Mesenchymal stem cell (in vitro differentiated cells and primary cell): Measurements from ENCODE around the gene CASKIN2.
"Not testable (repeated sequence)": the region's sequence is repeated elsewhere in the genome, so short reads cannot be mapped to it uniquely, and the experiment has no call there.

Source experiments
- DNase-seq: peaks from one replicate; pipeline ENCODE4 v3.0.0-alpha.2; 2013
- H2AFZ ChIP-seq: one replicate; pipeline ENCODE4 v1.6.1; 2013; ENCODE audit warnings: low read depth, mild to moderate bottlenecking, control low read depth, inconsistent platforms, low read length, moderate library complexity
- H2AK5ac ChIP-seq: 2 replicates; pipeline ENCODE4 v1.6.1; 2013; ENCODE audit warnings: low read length, moderate library complexity, mild to moderate bottlenecking, inconsistent platforms; ENCODE audit not compliant: severe bottlenecking
- H2BK120ac ChIP-seq: one replicate; pipeline ENCODE4 v1.6.1; 2013; ENCODE audit warnings: low read depth, mild to moderate bottlenecking, inconsistent platforms, low read length, moderate library complexity
- H2BK12ac ChIP-seq, 2 experiments: one replicate each; pipeline ENCODE4 v1.6.1; 2013; ENCODE audit warnings: inconsistent platforms in 2 of 2, low read length in 2 of 2, mild to moderate bottlenecking in 2 of 2, moderate library complexity in 2 of 2, control low read depth in 1 of 2
- H2BK15ac ChIP-seq: one replicate; pipeline ENCODE4 v1.6.1; 2013; ENCODE audit warnings: mild to moderate bottlenecking, low read depth, inconsistent platforms; ENCODE audit not compliant: poor library complexity, severe bottlenecking
- H2BK5ac ChIP-seq: 2 replicates; pipeline ENCODE4 v1.6.1; 2013; ENCODE audit warnings: low read depth, mild to moderate bottlenecking, low read length, control low read depth, inconsistent platforms; ENCODE audit not compliant: poor library complexity, severe bottlenecking
- H3K14ac ChIP-seq, 2 experiments: one replicate each; pipeline ENCODE4 v1.6.1; 2013; ENCODE audit warnings: inconsistent platforms in 2 of 2, low read length in 2 of 2, control low read depth in 1 of 2, mild to moderate bottlenecking in 1 of 2, moderate library complexity in 1 of 2
- H3K18ac ChIP-seq, 2 experiments: one replicate each; pipeline ENCODE4 v1.6.1; 2013; ENCODE audit warnings: inconsistent platforms in 2 of 2, low read length in 2 of 2, control low read depth in 1 of 2, low read depth in 1 of 2, mild to moderate bottlenecking in 1 of 2
- H3K23ac ChIP-seq, 2 experiments: one replicate each; pipeline ENCODE4 v1.6.1; 2013; ENCODE audit warnings: inconsistent platforms in 2 of 2, low read length in 2 of 2, mild to moderate bottlenecking in 2 of 2, moderate library complexity in 2 of 2, control low read depth in 1 of 2
- H3K27ac ChIP-seq: 2 replicates; pipeline ENCODE4 v1.5.1; 2013; ENCODE audit warnings: mild to moderate bottlenecking, moderate library complexity, low read length, control low read depth, inconsistent platforms; ENCODE audit not compliant: poor library complexity, severe bottlenecking
- H3K27me3 ChIP-seq, 2 experiments: 2 replicates each; pipeline versions ENCODE4 v1.6.1 to v1.7.0; 2013; ENCODE audit warnings: low read length in 2 of 2, mild to moderate bottlenecking in 2 of 2, moderate library complexity in 2 of 2, control low read depth in 1 of 2, inconsistent platforms in 1 of 2; ENCODE audit not compliant: control insufficient read depth in 1 of 2, insufficient read depth in 1 of 2
- H3K36me3 ChIP-seq, 2 experiments: 2 replicates each; pipeline versions ENCODE4 v1.6.1 to v1.7.0; 2013; ENCODE audit warnings: low read length in 2 of 2, control low read depth in 1 of 2, inconsistent platforms in 1 of 2, low read depth in 1 of 2, mild to moderate bottlenecking in 1 of 2; ENCODE audit not compliant: insufficient read depth in 2 of 2, control insufficient read depth in 1 of 2
- H3K4ac ChIP-seq, 2 experiments: one replicate each; pipeline ENCODE4 v1.6.1; 2013; ENCODE audit warnings: inconsistent platforms in 2 of 2, low read length in 2 of 2, mild to moderate bottlenecking in 2 of 2, moderate library complexity in 2 of 2, control low read depth in 1 of 2, low read depth in 1 of 2
- H3K4me1 ChIP-seq: 2 replicates; pipeline ENCODE4 v1.6.1; 2013; ENCODE audit warnings: low read depth, low read length, control low read depth; ENCODE audit not compliant: control insufficient read depth, insufficient read depth
- H3K4me2 ChIP-seq: 2 replicates; pipeline ENCODE4 v1.6.1; 2013; ENCODE audit warnings: low read length, mild to moderate bottlenecking, inconsistent platforms; ENCODE audit not compliant: poor library complexity, severe bottlenecking
- H3K4me3 ChIP-seq, 2 experiments: 2 replicates each; pipeline versions ENCODE4 v1.5.1 to v1.7.0; 2013; ENCODE audit warnings: low read length in 2 of 2, mild to moderate bottlenecking in 2 of 2, control low read depth in 1 of 2, low read depth in 1 of 2; ENCODE audit not compliant: insufficient read depth in 1 of 2
- H3K79me1 ChIP-seq: replicated peaks from 2 replicates; pipeline ENCODE4 v1.6.1; 2013; ENCODE audit warnings: mild to moderate bottlenecking, control low read depth, low read length, inconsistent platforms; ENCODE audit not compliant: poor library complexity, severe bottlenecking
- H3K9ac ChIP-seq: 2 replicates; pipeline ENCODE4 v1.7.0; 2013; ENCODE audit warnings: mild to moderate bottlenecking, low read length, moderate library complexity
- H3K9me3 ChIP-seq: 2 replicates; pipeline ENCODE4 v1.7.0; 2013; ENCODE audit warnings: mild to moderate bottlenecking, low read length; ENCODE audit not compliant: control insufficient read depth
- H4K8ac ChIP-seq: one replicate; pipeline ENCODE4 v1.6.1; 2013; ENCODE audit warnings: inconsistent platforms, mild to moderate bottlenecking, low read length, moderate library complexity
- H4K91ac ChIP-seq: one replicate; pipeline ENCODE4 v1.6.1; 2013; ENCODE audit warnings: mild to moderate bottlenecking, low read length, inconsistent platforms
- WGBS: methylation state at CpG from one replicate; pipeline ENCODE4 v1.1.7; 2013; ENCODE audit warnings: mixed read lengths; 5-methylcytosine and 5-hydroxymethylcytosine counted together

Gene CASKIN2

GRCh38 chr17:75520413-75520812 is 5.1 kb upstream of the CASKIN2 start:
- H4K91ac ChIP-seq, H3K27ac ChIP-seq, H3K9ac ChIP-seq, H2AFZ ChIP-seq, H3K9me3 ChIP-seq, H2BK5ac ChIP-seq, H2AK5ac ChIP-seq, H3K23ac ChIP-seq, H3K14ac ChIP-seq, DNase-seq, H3K4me2 ChIP-seq, H4K8ac ChIP-seq, H2BK15ac ChIP-seq, H3K27me3 ChIP-seq, H2BK12ac ChIP-seq, H2BK120ac ChIP-seq, H3K18ac ChIP-seq, H3K4ac ChIP-seq, H3K4me3 ChIP-seq: not testable (repeated sequence)
- WGBS: 90% methylated on average over 8 of the region's 8 CpGs
- peaks cover 15% of the 10 kb centered on the region for H3K79me1 ChIP-seq
- peaks cover 10 to 40% of the 10 kb centered on the region in 2 experiments for H3K36me3 ChIP-seq
- peaks cover 18% of the 10 kb centered on the region for H3K4me1 ChIP-seq

- H3K4me3 ChIP-seq: no peak overlapping the region
- H3K18ac ChIP-seq: no peak overlapping the region
- H2BK12ac ChIP-seq: no peak overlapping the region
- no peak overlapping the region for H2AFZ ChIP-seq
- no peak overlapping the region for H2BK5ac ChIP-seq
- no peak overlapping the region for H3K4me2 ChIP-seq
- no peak overlapping the region for H3K4ac ChIP-seq
- H3K14ac ChIP-seq: no peak overlapping the region
- H3K36me3 ChIP-seq: peaks cover 10 to 32% of the 10 kb centered on the region in 2 experiments
- no peak for DNase-seq
- no peak overlapping the region for H3K9ac ChIP-seq
- no peak overlapping the region for H2BK120ac ChIP-seq
- H3K27ac ChIP-seq: no peak overlapping the region
- H2AK5ac ChIP-seq: no peak overlapping the region
- H2BK15ac ChIP-seq: no peak overlapping the region
- H3K79me1 ChIP-seq: peaks cover 19% of the 10 kb centered on the region
- no peaks in the 10 kb centered on the region for H3K27me3 ChIP-seq
- no peak overlapping the region for H3K23ac ChIP-seq
- peaks cover 19% of the 10 kb centered on the region for H3K4me1 ChIP-seq
- no peaks in the 10 kb centered on the region for H3K9me3 ChIP-seq
- 92% methylated on average over 7 of the region's 9 CpGs for WGBS
- no peak overlapping the region for H4K8ac ChIP-seq
- H4K91ac ChIP-seq: no peak overlapping the region
Observed at GRCh38 chr17:75518983-75519537, 3.7 kb upstream of the CASKIN2 start.

DNA sequence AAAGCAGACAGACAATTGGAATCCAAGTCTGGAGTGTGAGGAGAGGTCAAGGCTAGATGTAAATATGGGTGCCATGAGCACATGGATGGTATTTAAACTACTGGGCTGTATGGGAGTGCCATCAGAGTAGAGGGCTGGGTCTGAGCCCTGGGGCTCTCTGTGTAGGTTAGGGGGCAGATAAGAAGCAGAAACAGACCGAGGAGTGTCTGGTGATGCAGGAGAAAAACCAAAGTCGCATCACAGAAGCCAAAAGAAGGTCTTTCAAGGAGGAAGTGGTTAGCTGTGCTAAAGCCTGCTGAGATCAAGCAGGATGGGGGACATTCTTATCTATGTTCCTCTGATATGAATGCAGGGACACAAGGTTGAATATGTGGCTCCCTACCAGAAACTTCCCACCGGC is 2.9 kb upstream of the CASKIN2 start:
- Histone ChIP-seq H4K8ac (no peak overlapping the region), H3K4me2 (no peak overlapping the region), H2BK15ac (no peak overlapping the region), H2BK12ac (no peak overlapping the region), H4K91ac (no peak overlapping the region), H3K9ac (no peak overlapping the region), H3K4me3 (no peak overlapping the region), H3K4me1 (peaks cover 27% of the 10 kb centered on the region), H3K14ac (no peak overlapping the region), H2AFZ (no peak overlapping the region), H3K23ac (no peak overlapping the region), H3K4ac (no peak overlapping the region), H2BK5ac (no peak overlapping the region), H2AK5ac (no peak overlapping the region), H3K27ac (no peak overlapping the region), H3K9me3 (no peaks in the 10 kb centered on the region), H3K79me1 (peaks cover 26% of the 10 kb centered on the region), H3K27me3 (no peaks in the 10 kb centered on the region), H3K36me3 (peaks cover 13 to 31% of the 10 kb centered on the region in 2 experiments), H3K18ac (no peak overlapping the region), H2BK120ac (no peak overlapping the region)
- WGBS: 97% methylated on average over 3 of the region's 3 CpGs
- no peak for DNase-seq

- Histone ChIP-seq H2BK120ac (no peak overlapping the region), H3K4ac (peak overlapping the region in 1 of 2 experiments; percentile 42), H3K4me2 (peak overlapping the region; percentile 87), H3K9ac (peak overlapping the region; percentile 77), H4K8ac (no peak overlapping the region), H2BK5ac (no peak overlapping the region), H4K91ac (no peak overlapping the region), H2BK12ac (peak overlapping the region; percentile 0 to 29), H3K4me1 (peaks cover 27% of the 10 kb centered on the region), H3K9me3 (no peaks in the 10 kb centered on the region), H3K4me3 (peak overlapping the region; percentile 79 to 83), H3K36me3 (peaks cover 13 to 28% of the 10 kb centered on the region in 2 experiments), H3K23ac (peak overlapping the region in 1 of 2 experiments; percentile 16), H3K14ac (peak overlapping the region in 1 of 2 experiments; percentile 35), H3K27ac (no peak overlapping the region), H2AK5ac (no peak overlapping the region), H3K79me1 (peaks cover 26% of the 10 kb centered on the region), H2AFZ (no peak overlapping the region), H3K18ac (peak overlapping the region in 1 of 2 experiments; percentile 73), H3K27me3 (no peaks in the 10 kb centered on the region), H2BK15ac (no peak overlapping the region)
- DNase-seq: peak; percentile 9
- WGBS: 46% methylated on average over 9 of the region's 10 CpGs
Observed at GRCh38 chr17:75517297-75517865, 2.0 kb upstream of the CASKIN2 start.
